Uterus (tissue), 4 donors: ENCODE results near the gene KMT2E. TPM values are rescaled to one million over a fixed set of nuclear protein-coding genes. Genes with fewer than 3 reads are reported as not detected.

Experiments
- DNase-seq, 2 donors: peaks; one replicate each; pipeline ENCODE4 v3.0.0-alpha.2; 2019 to 2020
- H3K27ac ChIP-seq, 2 donors: fragments of 200-600 bp; sonication (generic); 1 replicate in 1 of 2; 2 replicates in 1 of 2; pipeline ENCODE4 v1.5.1; 2016 to 2018
- H3K27me3 ChIP-seq, 2 donors: fragments of 200-600 bp; sonication (generic); one replicate each; pipeline ENCODE4 v1.5.1; 2018 to 2019; ENCODE audit warnings: control low read depth in 1 of 2
- H3K36me3 ChIP-seq, 2 donors: fragments of 200-600 bp; sonication (generic); one replicate each; pipeline ENCODE4 v1.5.1; 2019; ENCODE audit warnings: control low read depth in 1 of 2
- H3K4me1 ChIP-seq, 2 donors: fragments of 200-600 bp; sonication (generic); one replicate each; pipeline ENCODE4 v1.5.1; 2018 to 2019; ENCODE audit warnings: control low read depth in 1 of 2
- H3K4me3 ChIP-seq, 2 donors: fragments of 200-600 bp; sonication (generic); 1 replicate in 1 of 2; 2 replicates in 1 of 2; pipeline ENCODE4 v1.5.1; 2018 to 2019; ENCODE audit warnings: mild to moderate bottlenecking in 1 of 2
- H3K9me3 ChIP-seq, 2 donors: fragments of 200-600 bp; sonication (generic); one replicate each; pipeline ENCODE4 v1.5.1; 2019; ENCODE audit warnings: control low read depth in 1 of 2
- POLR2A ChIP-seq, 2 donors: fragments of 450-650 bp; IDR thresholded peaks; one replicate each; pipeline ENCODE4 v1.6.1; 2016; ENCODE audit warnings: antibody characterized with exemption in 2 of 2, mild to moderate bottlenecking in 1 of 2, moderate library complexity in 1 of 2
- intact Hi-C: fragments of 100-400 bp; cut with DNase I; formaldehyde crosslinking; loops from one replicate; pipeline ENCODE4 v1.15.1; 2023; ENCODE audit warnings: low total_unique reads
- total RNA-seq, 4 donors: library from RNA; depleted of rRNA in 3 of 4; stranded (reverse); fragments of >200 nt in 3 of 4; gene quantifications; one replicate each; pipeline versions ENCODE4 v1.1.0 to v1.2.4, GENCODE V29; 2014 to 2023
- TF ChIP-seq, protein P1 (sequence below), 4 experiments: fragments of 200-600 bp in 2 of 4; fragments of 450-650 bp in 2 of 4; sonication (generic) in 2 of 4; IDR thresholded peaks; one replicate each; pipeline ENCODE4 v1.5.1; 2016 to 2019; ENCODE audit warnings: antibody characterized with exemption in 4 of 4, mild to moderate bottlenecking in 2 of 4, moderate library complexity in 1 of 4
- donor health status: DM: yes; HTN: yes; CAD: no.

The KMT2E gene
- total RNA-seq, 4 donors from 2014 or later = 61.5 to 208 (median 148) TPM

DNA sequence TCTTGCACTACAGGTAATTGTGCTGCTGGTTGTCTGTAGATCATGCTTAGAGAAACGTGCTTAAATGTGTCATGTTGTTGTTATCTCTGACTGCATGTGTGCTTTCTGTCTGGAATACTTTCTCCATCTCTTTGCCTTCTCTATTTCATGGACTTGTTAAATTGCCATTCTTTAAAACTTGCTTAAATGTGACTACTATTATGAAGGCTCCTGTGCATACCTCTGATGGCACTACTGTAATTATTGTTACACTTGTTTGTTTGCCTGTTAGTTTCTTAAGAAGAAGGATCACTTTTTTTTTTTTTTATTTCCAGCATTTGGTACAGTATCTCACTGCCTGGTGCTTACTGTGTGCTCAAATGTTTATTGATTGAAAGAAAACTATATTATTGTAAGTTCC lies 41.6 kb downstream of the KMT2E start:
- intact Hi-C loops = no loop called here
- peaks cover 0 to 16% of the 10 kb centered on the region in 2 donors for H3K4me1 ChIP-seq
- H3K27ac ChIP-seq = no peak overlapping the region

DNA sequence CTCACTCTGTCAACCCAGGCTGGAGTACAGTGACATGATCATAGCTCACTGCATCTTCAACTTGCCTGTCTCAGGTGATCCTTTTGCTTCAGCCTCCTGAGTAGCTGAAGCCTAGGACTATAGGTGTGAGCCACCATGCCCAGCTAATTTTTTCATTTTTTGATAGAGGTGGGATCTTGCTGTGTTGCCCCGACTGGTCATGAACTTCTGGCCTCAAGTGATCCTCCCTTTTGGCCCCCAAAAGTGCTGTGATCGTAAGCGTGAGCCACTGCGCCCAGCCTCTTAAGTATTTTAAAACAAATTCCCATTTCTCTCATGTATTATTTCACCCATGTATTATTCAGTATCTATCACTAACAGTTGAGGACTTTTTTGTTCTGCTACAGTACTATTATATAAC lies 43.5 kb downstream of the KMT2E start:
- no peaks in the 10 kb centered on the region for H3K9me3 ChIP-seq
- no peaks in the 10 kb centered on the region for H3K27me3 ChIP-seq
- H3K27ac ChIP-seq = no peak overlapping the region
- intact Hi-C loops = no loop called here
- TF ChIP-seq POLR2A (IDR thresholded peaks at IDR 0.05) = no peak
- TF ChIP-seq, protein P1, sequence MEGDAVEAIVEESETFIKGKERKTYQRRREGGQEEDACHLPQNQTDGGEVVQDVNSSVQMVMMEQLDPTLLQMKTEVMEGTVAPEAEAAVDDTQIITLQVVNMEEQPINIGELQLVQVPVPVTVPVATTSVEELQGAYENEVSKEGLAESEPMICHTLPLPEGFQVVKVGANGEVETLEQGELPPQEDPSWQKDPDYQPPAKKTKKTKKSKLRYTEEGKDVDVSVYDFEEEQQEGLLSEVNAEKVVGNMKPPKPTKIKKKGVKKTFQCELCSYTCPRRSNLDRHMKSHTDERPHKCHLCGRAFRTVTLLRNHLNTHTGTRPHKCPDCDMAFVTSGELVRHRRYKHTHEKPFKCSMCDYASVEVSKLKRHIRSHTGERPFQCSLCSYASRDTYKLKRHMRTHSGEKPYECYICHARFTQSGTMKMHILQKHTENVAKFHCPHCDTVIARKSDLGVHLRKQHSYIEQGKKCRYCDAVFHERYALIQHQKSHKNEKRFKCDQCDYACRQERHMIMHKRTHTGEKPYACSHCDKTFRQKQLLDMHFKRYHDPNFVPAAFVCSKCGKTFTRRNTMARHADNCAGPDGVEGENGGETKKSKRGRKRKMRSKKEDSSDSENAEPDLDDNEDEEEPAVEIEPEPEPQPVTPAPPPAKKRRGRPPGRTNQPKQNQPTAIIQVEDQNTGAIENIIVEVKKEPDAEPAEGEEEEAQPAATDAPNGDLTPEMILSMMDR (IDR thresholded peaks at IDR 0.05) = no peak
- DNase-seq = no peak
- H3K36me3 ChIP-seq = no peaks in the 10 kb centered on the region
- no peak overlapping the region for H3K4me3 ChIP-seq
- H3K4me1 ChIP-seq = peaks cover 0 to 16% of the 10 kb centered on the region in 2 donors

More for the DNA sequence above, 41.6 kb downstream of the KMT2E start:
- no peaks in the 10 kb centered on the region for H3K9me3 ChIP-seq
- no peak overlapping the region for H3K4me3 ChIP-seq
- no peaks in the 10 kb centered on the region for H3K27me3 ChIP-seq
- TF ChIP-seq POLR2A (IDR thresholded peaks at IDR 0.05) = no peak
- TF ChIP-seq, protein P1 (IDR thresholded peaks at IDR 0.05) = no peak
- no peak for DNase-seq
- H3K36me3 ChIP-seq = no peaks in the 10 kb centered on the region

DNA sequence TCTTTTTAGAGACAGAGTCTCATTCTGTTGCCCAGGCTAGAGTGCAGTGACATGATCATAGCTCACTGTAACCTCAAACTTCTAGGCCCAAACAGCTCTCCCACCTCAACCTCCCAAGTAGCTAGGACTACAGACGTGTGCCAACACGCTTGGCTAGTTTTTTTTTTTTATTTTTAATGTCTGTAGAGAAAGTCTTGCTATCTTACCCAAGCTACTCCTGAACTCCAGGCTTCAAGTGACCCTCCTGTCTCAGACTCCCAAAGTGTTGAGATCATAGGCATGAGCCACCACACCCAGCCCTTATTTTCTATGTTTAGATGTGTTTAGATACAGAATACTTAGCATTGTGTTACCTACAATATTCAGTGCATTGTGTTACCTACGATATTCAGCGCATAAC lies 46.4 kb downstream of the KMT2E start:
- no peaks in the 10 kb centered on the region for H3K27me3 ChIP-seq
- no peak for DNase-seq
- no peaks in the 10 kb centered on the region for H3K36me3 ChIP-seq
- no peaks in the 10 kb centered on the region for H3K9me3 ChIP-seq
- H3K4me3 ChIP-seq = no peak overlapping the region
- no peak for TF ChIP-seq POLR2A (IDR thresholded peaks at IDR 0.05)
- TF ChIP-seq, protein P1 (IDR thresholded peaks at IDR 0.05) = no peak
- no peak overlapping the region for H3K27ac ChIP-seq
- intact Hi-C loops = no loop called here
- peaks cover 0 to 10% of the 10 kb centered on the region in 2 donors for H3K4me1 ChIP-seq

DNA sequence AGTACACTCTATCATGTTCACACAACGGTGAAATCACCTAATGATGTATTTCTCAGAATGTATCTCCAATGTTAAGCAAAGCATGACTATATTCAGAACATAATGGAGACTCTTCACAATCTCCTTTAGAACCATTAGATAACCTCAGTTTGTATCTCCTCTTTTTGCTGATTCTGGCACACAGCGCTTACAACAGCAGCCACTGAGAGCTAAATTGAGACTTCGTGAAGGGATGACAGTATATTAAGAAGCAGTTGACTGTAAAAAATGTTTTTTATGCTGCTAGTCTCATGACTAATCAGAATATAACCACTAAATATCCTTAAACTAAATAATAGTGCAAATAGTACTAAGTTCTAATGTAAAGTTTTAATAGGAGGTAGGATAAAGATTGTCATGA lies 46.9 kb downstream of the KMT2E start:
- H3K27ac ChIP-seq = no peak overlapping the region
- DNase-seq = no peak
- intact Hi-C loops = no loop called here
- H3K4me1 ChIP-seq = peaks cover 0 to 6% of the 10 kb centered on the region in 2 donors
- H3K27me3 ChIP-seq = no peaks in the 10 kb centered on the region
- H3K4me3 ChIP-seq = no peak overlapping the region
- H3K9me3 ChIP-seq = no peaks in the 10 kb centered on the region
- no peaks in the 10 kb centered on the region for H3K36me3 ChIP-seq
- TF ChIP-seq, protein P1 (IDR thresholded peaks at IDR 0.05) = no peak
- TF ChIP-seq POLR2A (IDR thresholded peaks at IDR 0.05) = no peak

DNA sequence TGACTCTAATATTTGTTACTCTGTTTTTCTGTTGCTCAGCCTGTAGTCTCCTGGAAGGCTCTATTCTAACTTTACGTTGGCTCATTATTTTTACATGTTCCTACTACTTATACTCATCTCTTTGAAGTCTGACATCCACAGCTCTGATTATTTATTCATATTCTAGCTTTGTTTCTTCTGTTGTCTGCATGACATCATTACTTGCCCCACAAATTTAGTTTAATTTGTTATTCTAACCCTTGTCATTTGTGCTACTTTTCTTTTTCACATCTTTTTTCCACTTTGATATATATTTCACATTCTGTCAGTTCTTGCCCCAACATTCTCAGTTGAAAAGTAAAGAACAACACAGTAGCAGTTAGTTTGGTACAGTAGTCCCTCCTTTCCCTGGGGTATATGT lies 51.1 kb downstream of the KMT2E start:
- TF ChIP-seq, protein P1 (IDR thresholded peaks at IDR 0.05) = no peak
- TF ChIP-seq POLR2A (IDR thresholded peaks at IDR 0.05) = no peak
- no peaks in the 10 kb centered on the region for H3K36me3 ChIP-seq
- H3K27me3 ChIP-seq = no peaks in the 10 kb centered on the region
- H3K9me3 ChIP-seq = no peaks in the 10 kb centered on the region
- no peak overlapping the region for H3K4me3 ChIP-seq
- no peaks in the 10 kb centered on the region for H3K4me1 ChIP-seq
- no peak for DNase-seq
- intact Hi-C loops = no loop called here
- H3K27ac ChIP-seq = no peak overlapping the region
